GM12864 (cell line): Measurements from ENCODE around the gene GGN.
A peak's percentile ranks its signal among the peaks of the same experiment; 100 is the strongest.
"Not testable (repeated sequence)": the region's sequence is repeated elsewhere in the genome, so short reads cannot be mapped to it uniquely, and the experiment has no call there.

Experiments
- DNase-seq: peaks from one replicate; pipeline ENCODE4 v3.0.0-alpha.2; 2011; ENCODE audit warnings: low read depth
- H3K4me3 ChIP-seq: 2 replicates; pipeline ENCODE4 v1.5.1; 2011; ENCODE audit warnings: mild to moderate bottlenecking, low read depth, low read length, control low read depth
- CTCF ChIP-seq: IDR thresholded peaks from 2 replicates; pipeline ENCODE4 v1.5.1; 2011; ENCODE audit warnings: low read depth, mild to moderate bottlenecking, moderate library complexity, low read length, control low read depth, inconsistent platforms; ENCODE audit errors: missing control alignments

GGN gene

GRCh38 chr19:38429055-38429810, 41.4 kb upstream of the GGN start:
- no peak for DNase-seq
- H3K4me3 ChIP-seq, result no peak overlapping the region
- no peak for TF ChIP-seq CTCF

- not testable (repeated sequence) for H3K4me3 ChIP-seq
- DNase-seq, result peak; percentile 60
Observed at GRCh38 chr19:38427035-38427677, 39.3 kb upstream of the GGN start.

- no peak within 1 kb of the TSS for H3K4me3 ChIP-seq
- no peak for DNase-seq
- TF ChIP-seq CTCF, result no peak
Observed at GRCh38 chr19:38425810-38426466, 38.1 kb upstream of the GGN start, which contains the start of gene RASGRP4. RASGRP4 (minus strand) TSS chr19:38426219; CDS start chr19:38426091, 128 bp downstream.

- no peak for DNase-seq
- no peak for TF ChIP-seq CTCF
- H3K4me3 ChIP-seq, result no peak overlapping the region
Observed at GRCh38 chr19:38425222-38425809, 37.5 kb upstream of the GGN start.

- DNase-seq, result no peak
- no peak for TF ChIP-seq CTCF
- no peak overlapping the region for H3K4me3 ChIP-seq
Observed at GRCh38 chr19:38424272-38424671, 36.4 kb upstream of the GGN start.

GRCh38 chr19:38422438-38422837, 34.6 kb upstream of the GGN start:
- DNase-seq, result no peak
- no peak overlapping the region for H3K4me3 ChIP-seq
- no peak for TF ChIP-seq CTCF

- H3K4me3 ChIP-seq, result no peak overlapping the region
- no peak for DNase-seq
- no peak for TF ChIP-seq CTCF
Observed at GRCh38 chr19:38421856-38422255, 34.0 kb upstream of the GGN start.
